SU-DHL-6 (cell line): ENCODE results near the gene ROGDI.
A peak's percentile ranks its signal among the peaks of the same experiment; 100 is the strongest.

Experiments
- H2AFZ ChIP-seq: fragments of 200-600 bp; sonication (generic); 2 replicates; pipeline ENCODE4 v1.6.1; 2014; ENCODE audit warnings: low read depth, mild to moderate bottlenecking, moderate library complexity, mixed read lengths, antibody characterized with exemption, low read length; ENCODE audit not compliant: severe bottlenecking
- H3F3A ChIP-seq: fragments of 200-600 bp; shearing (Covaris generic); 2 replicates; pipeline ENCODE4 v1.6.0; 2016; ENCODE audit warnings: antibody characterized with exemption, mild to moderate bottlenecking; ENCODE audit not compliant: insufficient read depth
- H3K27ac ChIP-seq: fragments of 200-600 bp; sonication (generic); 2 replicates; pipeline ENCODE4 v1.5.1; 2016; ENCODE audit warnings: low read depth, mild to moderate bottlenecking, low read length, moderate library complexity, mixed read lengths
- H3K27me3 ChIP-seq: fragments of 200-600 bp; sonication (generic), shearing (Covaris generic); 2 replicates; pipeline ENCODE4 v1.6.0; 2014; ENCODE audit warnings: mild to moderate bottlenecking, low read length
- H3K36me3 ChIP-seq: fragments of 200-600 bp; sonication (generic); 2 replicates; pipeline ENCODE4 v1.6.1; 2014; ENCODE audit warnings: mild to moderate bottlenecking, low read length, mixed read lengths
- H3K4me2 ChIP-seq: fragments of 300-600, 200-600 bp; shearing (Covaris generic), sonication (generic); 2 replicates; pipeline ENCODE4 v1.6.0; 2014; ENCODE audit warnings: low read length, low read depth, mild to moderate bottlenecking; ENCODE audit not compliant: poor library complexity, severe bottlenecking
- H3K4me3 ChIP-seq: fragments of 200-600 bp; sonication (generic); 2 replicates; pipeline ENCODE4 v1.5.1; 2014; ENCODE audit warnings: antibody characterized with exemption, low read length, mild to moderate bottlenecking, mixed read lengths; ENCODE audit not compliant: insufficient read depth, poor library complexity, severe bottlenecking
- H3K79me2 ChIP-seq: fragments of 200-600 bp; sonication (generic); 2 replicates; pipeline ENCODE4 v1.6.1; 2014; ENCODE audit warnings: mild to moderate bottlenecking, low read length, moderate library complexity; ENCODE audit not compliant: insufficient read depth
- H3K9ac ChIP-seq: fragments of 200-600 bp; sonication (generic); 2 replicates; pipeline ENCODE4 v1.7.0; 2014; ENCODE audit warnings: mild to moderate bottlenecking, low read length
- H3K9me2 ChIP-seq: fragments of 200-600 bp; sonication (generic); replicated peaks from 2 replicates; pipeline ENCODE4 v1.6.1; 2014; ENCODE audit warnings: low read length; ENCODE audit not compliant: insufficient read depth
- H3K9me3 ChIP-seq: fragments of 200-600 bp; sonication (generic); 2 replicates; pipeline ENCODE4 v1.6.1; 2014; ENCODE audit warnings: low read length, mixed read lengths; ENCODE audit not compliant: insufficient read depth
- H4K20me1 ChIP-seq: fragments of 200-600 bp; sonication (generic); 2 replicates; pipeline ENCODE4 v1.6.1; 2014; ENCODE audit warnings: low read depth, mild to moderate bottlenecking, antibody characterized with exemption, low read length, moderate library complexity, mixed read lengths
- CTCF ChIP-seq: fragments of 200-600 bp; sonication (generic); IDR thresholded peaks from one replicate; pipeline ENCODE4 v1.5.1; 2017; ENCODE audit warnings: antibody characterized with exemption, mild to moderate bottlenecking, low read length, moderate library complexity; ENCODE audit not compliant: insufficient read depth, poor library complexity, severe bottlenecking
- EZH2phosphoT487 ChIP-seq: fragments of 200-600 bp; sonication (generic), shearing (Covaris generic); conservative IDR thresholded peaks from 2 replicates; pipeline ENCODE4 v1.6.1; 2018; ENCODE audit warnings: mild to moderate bottlenecking, antibody characterized with exemption, low read length, moderate library complexity, mixed read lengths

Gene ROGDI

GRCh38 chr16:4846901-4847773 is 44.7 kb upstream of the ROGDI start, which contains the start of the genes GLYR1 and UBN1:
Gene GLYR1 (minus strand): TSS chr16:4847288. CDS start chr16:4847265, 23 bp downstream.
Gene UBN1 (plus strand): TSS chr16:4847481. CDS start chr16:4852918, 5,437 bp downstream.
- Histone ChIP-seq H3K79me2 (peaks cover 72% of the 10 kb centered on the region), H3K4me2 (peak within 1 kb of the TSS; percentile 98), H3F3A (peaks cover 6% of the 10 kb centered on the region), H3K4me3 (peak within 1 kb of the TSS; percentile 95), H3K36me3 (peaks cover 9% of the 10 kb centered on the region; the same call in 1 of the 2 replicates), H2AFZ (peak within 1 kb of the TSS; percentile 85), H3K27me3 (no peaks in the 10 kb centered on the region), H3K9me3 (no peaks in the 10 kb centered on the region), H4K20me1 (peaks cover 4% of the 10 kb centered on the region; the same call in 1 of the 2 replicates), H3K27ac (peak within 1 kb of the TSS; percentile 74), H3K9ac (peak within 1 kb of the TSS; percentile 96), H3K9me2 (no peaks in the 10 kb centered on the region)
- TF ChIP-seq CTCF (no peak), EZH2phosphoT487 (no peak)

GRCh38 chr16:4846503-4846900 is 44.1 kb upstream of the ROGDI start:
- Histone ChIP-seq H3K79me2 (peaks cover 66% of the 10 kb centered on the region), H3K27me3 (no peaks in the 10 kb centered on the region), H3K9ac (peak overlapping the region; percentile 96), H3K9me3 (no peaks in the 10 kb centered on the region), H2AFZ (peak overlapping the region; percentile 85), H3K36me3 (peaks cover 9% of the 10 kb centered on the region; the same call in 1 of the 2 replicates), H4K20me1 (peaks cover 4% of the 10 kb centered on the region; the same call in 1 of the 2 replicates), H3K4me2 (peak overlapping the region; percentile 98), H3K4me3 (peak overlapping the region; percentile 95), H3K27ac (peak overlapping the region; percentile 67), H3F3A (peaks cover 5% of the 10 kb centered on the region), H3K9me2 (no peaks in the 10 kb centered on the region)
- TF ChIP-seq EZH2phosphoT487, result no peak
- no peak for TF ChIP-seq CTCF

GRCh38 chr16:4840984-4841383 is 38.6 kb upstream of the ROGDI start:
- Histone ChIP-seq H3F3A (no peaks in the 10 kb centered on the region), H3K9ac (no peak overlapping the region), H3K79me2 (peaks cover 19% of the 10 kb centered on the region), H3K4me3 (no peak overlapping the region), H2AFZ (no peak overlapping the region), H3K4me2 (no peak overlapping the region), H3K9me2 (no peaks in the 10 kb centered on the region), H4K20me1 (peaks cover under 1% of the 10 kb centered on the region; the same call in 1 of the 2 replicates), H3K27ac (no peak overlapping the region), H3K9me3 (no peaks in the 10 kb centered on the region), H3K27me3 (no peaks in the 10 kb centered on the region), H3K36me3 (peaks cover 17% of the 10 kb centered on the region; the same call in 1 of the 2 replicates)
- TF ChIP-seq EZH2phosphoT487, result no peak
- TF ChIP-seq CTCF, result no peak
